ENCODE data around the gene SAMD13.

SAMD13 gene

DNA sequence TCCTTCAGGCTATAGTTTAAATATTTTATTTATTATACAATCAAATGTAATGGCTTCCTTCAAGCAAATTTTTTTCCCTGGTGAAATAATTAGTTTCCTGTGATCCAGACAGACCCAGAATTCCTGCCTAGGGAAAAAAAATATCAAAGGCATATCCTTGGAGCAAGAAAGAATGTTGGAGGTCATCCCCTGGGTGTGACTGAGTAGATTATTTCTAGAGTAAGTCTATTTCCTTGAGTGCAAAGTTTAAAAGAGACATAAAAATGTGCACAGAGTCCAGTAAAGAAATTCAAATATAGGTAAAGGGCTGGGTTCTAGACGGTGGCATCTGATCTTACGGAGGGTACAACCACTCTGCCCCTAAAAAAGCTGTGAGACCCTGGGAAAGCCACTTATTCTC lies 32.2 kb upstream of the SAMD13 start:
- no peak for DNase-seq (ENCODE audit: low spot score)
- Histone ChIP-seq H3K27ac (no peak overlapping the region), H3K4me3 (no peak overlapping the region)
- TF ChIP-seq, protein P1, sequence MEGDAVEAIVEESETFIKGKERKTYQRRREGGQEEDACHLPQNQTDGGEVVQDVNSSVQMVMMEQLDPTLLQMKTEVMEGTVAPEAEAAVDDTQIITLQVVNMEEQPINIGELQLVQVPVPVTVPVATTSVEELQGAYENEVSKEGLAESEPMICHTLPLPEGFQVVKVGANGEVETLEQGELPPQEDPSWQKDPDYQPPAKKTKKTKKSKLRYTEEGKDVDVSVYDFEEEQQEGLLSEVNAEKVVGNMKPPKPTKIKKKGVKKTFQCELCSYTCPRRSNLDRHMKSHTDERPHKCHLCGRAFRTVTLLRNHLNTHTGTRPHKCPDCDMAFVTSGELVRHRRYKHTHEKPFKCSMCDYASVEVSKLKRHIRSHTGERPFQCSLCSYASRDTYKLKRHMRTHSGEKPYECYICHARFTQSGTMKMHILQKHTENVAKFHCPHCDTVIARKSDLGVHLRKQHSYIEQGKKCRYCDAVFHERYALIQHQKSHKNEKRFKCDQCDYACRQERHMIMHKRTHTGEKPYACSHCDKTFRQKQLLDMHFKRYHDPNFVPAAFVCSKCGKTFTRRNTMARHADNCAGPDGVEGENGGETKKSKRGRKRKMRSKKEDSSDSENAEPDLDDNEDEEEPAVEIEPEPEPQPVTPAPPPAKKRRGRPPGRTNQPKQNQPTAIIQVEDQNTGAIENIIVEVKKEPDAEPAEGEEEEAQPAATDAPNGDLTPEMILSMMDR (IDR thresholded peaks at IDR 0.05): no peak

DNA sequence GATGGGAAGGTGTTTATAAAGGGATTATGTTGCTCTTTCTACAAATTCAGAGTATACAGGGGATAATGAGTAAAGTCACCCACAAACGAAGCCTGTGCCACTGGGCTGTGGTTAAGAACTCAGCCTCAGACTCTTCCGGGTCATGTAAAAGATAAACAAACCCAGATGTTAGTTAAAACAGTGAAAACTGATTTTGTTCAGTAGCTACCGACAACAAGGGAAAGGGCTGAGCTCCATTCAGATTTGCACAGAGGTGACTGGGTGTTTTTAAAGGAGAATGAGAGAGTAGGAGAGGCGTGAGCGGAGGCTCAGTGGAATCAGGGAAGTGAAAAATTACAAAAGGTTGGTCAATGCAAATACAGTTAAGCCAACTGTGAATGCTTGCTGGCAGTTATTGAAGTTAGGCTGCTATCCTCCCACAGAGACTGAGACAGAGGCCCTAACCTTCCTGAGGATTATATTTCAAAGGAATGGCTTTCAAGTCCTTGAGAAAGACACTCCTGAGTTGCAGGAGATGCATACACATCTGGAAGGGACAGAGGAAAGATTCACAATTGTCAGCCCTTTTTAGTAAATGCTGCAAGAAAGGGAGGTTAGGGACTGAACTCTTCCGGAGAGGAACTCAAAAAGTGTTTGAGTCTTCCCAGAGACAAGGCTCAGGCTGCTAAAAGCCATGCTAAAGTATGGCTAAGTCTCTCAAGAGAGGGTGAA lies 29.9 kb upstream of the SAMD13 start:
- DNase-seq (ENCODE audit: low spot score): no peak
- no peak overlapping the region for H3K27ac ChIP-seq
- no peak overlapping the region for H3K4me3 ChIP-seq
- TF ChIP-seq, protein P1 (IDR thresholded peaks at IDR 0.05): no peak

DNA sequence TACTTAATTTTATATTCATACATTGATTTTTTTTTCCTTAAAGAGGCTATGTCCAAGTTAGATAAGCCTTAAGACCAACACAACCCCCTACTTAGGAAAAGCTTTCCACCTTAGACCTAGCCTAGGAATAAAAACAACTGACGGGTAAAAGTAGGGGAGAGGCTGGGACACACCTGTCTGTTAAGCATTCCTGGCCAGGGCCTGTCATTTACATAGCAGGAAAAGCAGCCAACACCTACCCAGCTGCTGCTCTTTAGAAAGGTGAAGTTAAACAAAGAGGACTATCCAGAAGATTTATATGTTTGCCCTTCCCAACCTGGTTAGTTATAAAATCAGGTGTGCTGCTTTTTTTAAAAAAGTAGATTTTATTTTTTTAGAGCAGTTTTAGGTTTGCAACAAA lies 29.1 kb upstream of the SAMD13 start:
- Histone ChIP-seq H3K27ac (no peak overlapping the region), H3K4me3 (no peak overlapping the region)
- DNase-seq (ENCODE audit: low spot score): no peak
- TF ChIP-seq, protein P1 (IDR thresholded peaks at IDR 0.05): no peak

DNA sequence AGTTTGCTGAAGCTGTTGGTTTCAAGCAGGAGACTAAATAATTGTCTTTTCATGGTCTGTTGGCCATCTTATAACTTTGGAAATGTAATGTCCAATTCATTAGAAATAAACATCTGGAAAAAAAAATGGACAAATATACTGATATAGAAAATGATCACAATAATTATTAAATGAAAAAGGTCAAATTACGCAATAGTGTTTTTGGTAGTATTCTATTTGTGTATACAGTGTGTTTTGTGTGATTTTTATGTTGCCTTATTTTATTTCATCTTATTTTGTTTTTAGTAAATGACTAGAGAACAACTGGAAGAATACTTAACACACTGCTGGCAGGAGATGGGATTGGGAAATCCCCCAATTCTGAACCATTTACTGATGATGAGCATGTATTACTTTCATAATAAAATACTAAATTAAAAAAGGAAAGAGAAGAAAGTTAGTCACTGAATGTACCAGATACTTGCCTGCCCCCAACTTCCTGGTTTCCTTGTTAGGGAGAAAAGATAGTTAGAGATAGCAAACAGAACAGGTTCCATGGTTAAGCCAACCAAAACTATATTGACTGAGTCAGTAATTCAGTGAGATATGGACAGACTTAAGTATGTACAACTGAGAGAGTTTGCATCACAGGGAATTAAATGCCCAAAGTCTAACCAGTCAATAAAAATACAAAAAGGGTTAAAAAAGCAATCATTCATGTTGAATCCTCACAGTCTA lies 24.0 kb upstream of the SAMD13 start:
- DNase-seq (ENCODE audit: low spot score): no peak
- TF ChIP-seq, protein P1 (IDR thresholded peaks at IDR 0.05): no peak
- Histone ChIP-seq H3K27ac (no peak overlapping the region), H3K4me3 (no peak overlapping the region)

DNA sequence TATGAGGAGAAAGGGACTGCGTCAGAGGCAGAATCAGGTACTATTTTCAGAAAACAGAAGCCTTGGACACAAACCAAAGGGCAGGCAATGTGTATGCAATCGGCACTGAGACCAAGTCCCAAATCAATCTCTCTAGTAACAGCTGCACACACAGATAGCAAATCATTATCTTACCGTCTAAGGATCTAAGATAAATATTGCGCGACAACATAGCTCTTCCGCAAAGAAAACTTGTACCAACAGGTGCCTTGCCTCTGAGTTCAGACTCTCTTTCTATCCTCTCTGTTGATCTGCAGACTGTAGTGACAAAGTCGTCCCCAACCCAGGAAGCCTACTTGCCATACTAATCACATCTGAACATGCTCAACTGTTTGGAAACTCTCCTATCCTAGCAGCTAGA lies 22.6 kb upstream of the SAMD13 start:
- DNase-seq (ENCODE audit: low spot score): no peak
- H3K4me3 ChIP-seq: no peak overlapping the region
- no peak overlapping the region for H3K27ac ChIP-seq
- TF ChIP-seq, protein P1 (IDR thresholded peaks at IDR 0.05): no peak

DNA sequence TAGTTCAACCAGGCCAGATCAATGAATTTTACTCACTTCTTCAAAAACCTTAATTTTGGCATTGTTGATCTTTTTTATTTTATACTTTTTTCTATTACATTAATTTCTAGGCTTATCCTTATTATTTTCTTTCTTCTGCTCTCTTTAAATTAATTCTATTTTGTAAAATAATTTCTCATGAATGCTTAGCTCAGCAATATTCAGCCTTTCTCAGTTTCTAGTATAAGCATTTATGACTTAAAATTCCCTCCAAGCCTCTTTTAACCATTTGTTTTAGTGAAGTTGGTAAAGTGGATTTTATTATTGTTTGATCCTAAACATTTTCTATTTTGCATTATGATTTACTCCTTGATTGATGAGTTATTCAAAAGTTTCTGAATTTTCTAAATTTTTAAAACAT lies 20.6 kb upstream of the SAMD13 start:
- Histone ChIP-seq H3K4me3 (no peak overlapping the region), H3K27ac (no peak overlapping the region)
- DNase-seq (ENCODE audit: low spot score): no peak
- TF ChIP-seq, protein P1 (IDR thresholded peaks at IDR 0.05): no peak
